Measurements from ENCODE around the gene TANGO6.
"Not testable (repeated sequence)": the region's sequence is repeated elsewhere in the genome, so short reads cannot be mapped to it uniquely, and the experiment has no call there.

Gene TANGO6

GRCh38 chr16:68978303-68978954 lies 135.1 kb downstream of the TANGO6 start:
- no peak for DNase-seq

DNA sequence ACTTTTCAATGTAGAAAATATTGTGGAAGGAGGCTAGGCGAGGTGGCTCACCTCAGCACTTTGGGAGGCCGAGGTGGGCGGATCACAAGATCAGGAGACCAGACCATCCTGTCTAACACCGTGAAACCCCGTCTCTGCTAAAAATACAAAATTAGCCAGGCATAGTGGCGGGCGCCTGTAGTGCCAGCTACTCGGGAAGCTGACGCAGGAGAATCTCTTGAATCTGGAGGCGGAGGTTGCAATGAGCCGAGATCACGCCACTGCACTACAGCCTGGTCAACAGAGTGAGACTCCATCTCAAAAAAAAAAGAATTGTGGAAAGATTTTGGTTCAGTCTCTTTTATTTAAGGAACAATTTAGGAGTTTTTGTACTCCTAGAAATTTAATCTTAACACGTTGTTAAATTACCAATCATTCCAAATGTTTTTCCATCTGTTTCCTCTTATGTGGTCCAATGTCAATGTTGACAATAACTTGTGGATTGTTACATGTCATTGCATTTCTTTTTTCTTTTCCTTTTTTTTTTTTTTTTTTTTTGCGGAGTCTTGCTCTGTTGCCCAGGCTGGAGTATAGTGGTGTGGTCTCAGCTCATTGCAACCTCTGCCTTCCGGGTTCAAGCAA lies 137.5 kb downstream of the TANGO6 start:
- no peak for DNase-seq

GRCh38 chr16:68981971-68982370 lies 138.6 kb downstream of the TANGO6 start:
- DNase-seq = no peak

GRCh38 chr16:68984467-68984866 lies 141.1 kb downstream of the TANGO6 start:
- no peak for DNase-seq

- DNase-seq = no peak
These were observed 141.9 kb downstream of the TANGO6 start for GRCh38 chr16:68985268-68985667.

- no peak for DNase-seq
These were observed 142.5 kb downstream of the TANGO6 start for GRCh38 chr16:68985855-68986254.

DNA sequence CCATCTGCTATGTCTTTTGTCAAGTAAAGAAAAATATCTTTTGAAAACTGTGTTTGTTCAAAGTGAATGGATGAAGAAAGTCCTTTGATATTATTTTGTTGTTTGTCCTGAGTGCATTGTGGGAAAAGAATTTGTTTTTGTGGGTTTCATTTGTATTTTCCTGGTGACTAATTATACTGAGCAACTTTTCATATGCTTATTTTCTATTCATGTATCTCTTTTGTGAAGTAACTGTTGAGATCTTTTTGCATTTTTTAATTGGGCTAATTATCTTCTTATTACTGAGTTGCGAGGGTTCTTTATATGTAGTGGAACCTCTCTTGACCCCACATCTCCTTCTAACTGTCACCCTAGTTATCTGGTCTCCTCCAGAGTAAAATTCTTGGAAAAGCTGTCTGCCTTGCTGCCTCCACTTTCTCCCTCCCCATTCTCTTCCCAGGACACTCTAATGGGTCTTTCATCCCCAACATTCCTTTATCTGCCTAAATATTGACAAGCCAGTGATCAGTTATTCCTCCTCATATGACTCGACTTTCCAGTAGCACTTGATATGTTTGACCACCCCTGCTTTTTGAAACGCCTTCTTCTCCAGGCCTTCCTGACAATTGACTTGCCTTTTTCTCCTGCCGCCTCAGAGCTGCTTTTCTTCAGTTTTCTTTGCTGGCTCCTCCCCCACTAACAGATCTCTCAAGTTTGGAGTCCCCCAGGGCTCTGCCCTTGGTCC lies 144.6 kb downstream of the TANGO6 start:
- no peak for DNase-seq

DNA sequence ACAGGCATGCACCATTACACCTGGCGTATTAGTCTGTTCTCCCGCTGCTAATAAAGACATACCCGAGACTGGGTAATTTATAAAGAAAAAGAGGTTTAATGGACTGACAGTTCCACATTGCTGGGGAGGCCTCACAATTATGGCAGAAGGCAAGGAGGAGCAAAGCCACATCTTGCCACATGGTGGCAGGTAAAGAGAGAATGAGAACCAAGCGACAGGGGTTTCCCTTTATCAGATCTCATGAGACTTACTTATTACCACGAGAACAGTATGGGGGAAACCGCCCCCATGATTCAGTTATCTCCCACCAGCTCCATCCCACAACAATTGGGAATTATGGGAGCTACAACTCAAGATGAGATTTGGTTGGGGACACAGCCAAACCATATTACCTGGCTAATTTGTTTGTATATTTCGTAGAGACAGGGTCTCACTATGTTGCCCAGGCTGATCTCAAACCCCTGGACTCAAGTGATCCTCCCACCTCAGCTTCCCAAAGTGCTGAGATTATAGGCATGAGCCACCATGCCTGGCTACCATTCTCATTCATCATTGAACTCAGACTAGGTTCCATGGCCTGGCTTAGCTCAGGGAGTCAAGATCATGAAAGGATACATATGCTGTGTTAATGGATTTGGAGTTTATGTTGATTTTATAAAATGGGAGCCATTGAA lies 147.0 kb downstream of the TANGO6 start:
- DNase-seq = not testable (repeated sequence)

DNA sequence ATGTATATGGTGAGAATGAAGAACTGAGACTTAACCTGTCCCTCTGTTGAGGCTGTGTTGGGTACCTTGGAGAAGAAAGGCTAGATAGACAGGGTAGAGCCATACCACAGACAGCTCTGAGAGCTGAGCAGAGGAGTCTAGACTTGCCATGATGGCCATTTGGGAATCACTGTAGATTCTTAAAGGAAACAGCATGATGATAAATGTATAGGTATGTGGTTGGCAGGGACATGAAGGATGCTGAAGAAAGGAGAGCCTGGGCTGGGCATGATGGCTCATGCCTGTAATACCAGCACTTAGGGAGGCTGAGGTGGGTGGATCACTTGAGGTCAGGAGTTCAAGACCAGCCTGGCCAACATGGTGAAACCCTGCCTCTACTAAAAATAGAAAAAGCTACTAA lies 147.7 kb downstream of the TANGO6 start:
- no peak for DNase-seq

- DNase-seq = no peak
These were observed 149.2 kb downstream of the TANGO6 start for GRCh38 chr16:68992521-68992920.

- no peak for DNase-seq
These were observed 150.1 kb downstream of the TANGO6 start for GRCh38 chr16:68993456-68993855.

DNA sequence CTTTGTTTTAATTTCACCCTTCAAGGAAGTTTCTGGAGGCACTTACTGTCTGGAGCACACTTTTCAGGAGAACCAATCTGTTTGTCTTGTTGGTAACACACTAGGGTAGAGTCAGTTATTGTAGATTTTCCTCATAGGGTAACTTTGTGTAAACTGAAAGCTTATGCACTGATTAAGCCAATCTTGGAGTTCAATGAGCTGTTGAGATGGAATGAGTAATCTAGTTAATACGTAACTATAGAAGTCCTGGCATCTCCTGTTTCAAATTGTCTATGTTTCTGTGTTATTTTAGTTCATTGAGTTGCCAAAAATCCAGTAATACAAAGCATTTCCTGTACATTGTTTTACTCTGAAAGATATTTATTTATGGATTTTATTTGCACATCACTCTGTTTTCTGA lies 150.6 kb downstream of the TANGO6 start:
- no peak for DNase-seq

- DNase-seq = no peak
These were observed 151.0 kb downstream of the TANGO6 start for GRCh38 chr16:68994324-68994723.

DNA sequence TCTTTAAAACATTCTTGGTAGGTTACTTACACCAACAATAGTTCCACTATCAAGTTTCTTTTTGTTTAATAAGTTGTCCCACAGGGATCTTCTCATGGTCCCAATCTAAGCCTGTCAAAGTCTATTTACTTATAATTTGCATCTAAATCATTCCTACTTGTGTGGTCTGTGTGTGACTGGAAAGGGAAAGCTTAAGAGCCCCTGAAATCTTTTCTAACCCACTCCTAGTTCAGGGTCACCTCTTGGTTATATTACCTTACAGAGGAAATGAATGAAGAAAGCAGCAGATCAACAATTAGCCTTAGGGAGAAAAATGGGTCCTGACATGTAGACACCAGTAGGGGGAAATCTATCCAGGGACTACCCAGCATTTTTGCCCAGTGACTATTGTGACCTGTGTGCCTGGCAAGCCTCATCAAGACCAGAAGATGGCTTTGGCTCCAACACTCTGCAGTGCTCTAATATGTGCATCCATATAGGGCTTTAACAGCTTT lies 151.7 kb downstream of the TANGO6 start:
- DNase-seq = no peak

GRCh38 chr16:68997564-68997963 lies 154.2 kb downstream of the TANGO6 start:
- no peak for DNase-seq

- DNase-seq = no peak
These were observed 155.8 kb downstream of the TANGO6 start for GRCh38 chr16:68999114-68999513.

GRCh38 chr16:69003500-69003899 lies 160.2 kb downstream of the TANGO6 start:
- DNase-seq = no peak

GRCh38 chr16:69005641-69006355 lies 162.5 kb downstream of the TANGO6 start:
- no peak for DNase-seq

- no peak for DNase-seq
These were observed 169.6 kb downstream of the TANGO6 start for GRCh38 chr16:69012906-69013305.

DNA sequence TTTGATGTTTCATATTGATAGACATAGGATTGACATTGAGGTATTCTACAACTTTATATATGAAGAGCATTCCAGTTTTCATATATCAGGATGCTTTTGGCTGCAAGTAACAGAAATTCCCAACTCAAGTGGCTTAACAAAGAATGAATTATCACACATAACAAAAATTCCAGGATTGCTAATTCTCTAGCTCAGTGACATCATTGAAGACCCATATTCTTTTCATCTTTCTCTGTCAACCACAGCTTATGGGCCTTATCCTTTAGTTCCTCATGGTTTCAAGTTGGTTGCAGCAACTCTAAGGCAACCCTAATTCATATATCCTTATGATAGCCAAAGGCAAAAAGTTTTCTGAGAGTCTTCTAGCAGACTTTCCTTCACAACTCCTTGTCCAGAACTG lies 170.7 kb downstream of the TANGO6 start:
- DNase-seq = no peak

- DNase-seq = no peak
These were observed 171.5 kb downstream of the TANGO6 start for GRCh38 chr16:69014811-69015210.

DNA sequence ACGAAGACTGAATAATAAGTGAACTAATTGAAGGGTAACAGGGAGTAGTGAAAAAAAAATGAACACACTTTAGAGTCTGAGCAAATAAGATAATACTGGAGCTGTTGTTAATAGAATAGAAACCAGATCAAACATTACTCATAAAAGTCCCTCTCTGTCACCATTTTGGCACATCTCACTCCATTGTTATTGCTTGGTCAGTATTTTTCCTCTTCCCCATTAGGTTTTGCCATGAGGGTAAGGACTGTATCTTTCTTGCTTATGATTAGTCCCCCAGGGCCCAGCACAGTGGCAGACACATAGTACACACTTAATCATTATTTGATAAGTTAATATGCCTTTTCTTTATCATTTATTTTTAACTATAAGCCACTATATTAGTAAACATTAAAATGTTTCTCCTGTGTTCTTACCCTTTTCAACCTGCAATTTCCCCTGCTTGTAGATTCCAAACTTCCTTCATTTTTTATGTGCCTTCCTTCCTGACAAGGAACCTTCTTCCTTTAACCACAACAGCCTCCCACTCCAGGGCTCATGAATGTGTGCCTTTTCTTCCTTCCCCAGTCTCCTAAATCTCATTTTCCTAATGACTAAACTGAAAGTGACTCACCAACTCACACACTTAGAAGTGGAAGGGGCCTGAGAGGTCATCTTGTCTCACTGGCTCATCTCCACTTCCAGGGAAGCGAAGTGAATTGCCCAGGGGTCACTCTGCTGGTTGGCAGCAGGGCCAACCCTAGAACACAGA lies 173.9 kb downstream of the TANGO6 start:
- DNase-seq = no peak
